GM12864 (cell line): ENCODE results near the gene FOS.
"Not testable (repeated sequence)": the region's sequence is repeated elsewhere in the genome, so short reads cannot be mapped to it uniquely, and the experiment has no call there.

Source experiments
- DNase-seq: peaks from one replicate; pipeline ENCODE4 v3.0.0-alpha.2; 2011; ENCODE audit warnings: low read depth
- H3K4me3 ChIP-seq: 2 replicates; pipeline ENCODE4 v1.5.1; 2011; ENCODE audit warnings: mild to moderate bottlenecking, low read depth, low read length, control low read depth
- CTCF ChIP-seq: IDR thresholded peaks from 2 replicates; pipeline ENCODE4 v1.5.1; 2011; ENCODE audit warnings: low read depth, mild to moderate bottlenecking, moderate library complexity, low read length, control low read depth, inconsistent platforms; ENCODE audit errors: missing control alignments

The FOS gene

GRCh38 chr14:75301666-75302325 lies 23.2 kb downstream of the FOS start:
- DNase-seq, result no peak
- no peak overlapping the region for H3K4me3 ChIP-seq
- no peak for TF ChIP-seq CTCF

- H3K4me3 ChIP-seq, result no peak overlapping the region
- peak; percentile 33 for DNase-seq
- TF ChIP-seq CTCF, result peak; percentile 77
These were observed 24.8 kb downstream of the FOS start for GRCh38 chr14:75303381-75303789.

- H3K4me3 ChIP-seq, DNase-seq: not testable (repeated sequence)
These were observed 27.8 kb downstream of the FOS start for GRCh38 chr14:75306410-75306809.

GRCh38 chr14:75306927-75307699 lies 28.5 kb downstream of the FOS start:
- TF ChIP-seq CTCF, result peak; percentile 64
- H3K4me3 ChIP-seq, result no peak overlapping the region
- DNase-seq, result peak; percentile 43

- H3K4me3 ChIP-seq, result no peak overlapping the region
- DNase-seq, result peak; percentile 42
- TF ChIP-seq CTCF, result peak; percentile 91
These were observed 29.2 kb downstream of the FOS start for GRCh38 chr14:75307700-75308379.

GRCh38 chr14:75308991-75309390 lies 30.4 kb downstream of the FOS start:
- H3K4me3 ChIP-seq, DNase-seq: not testable (repeated sequence)

- not testable (repeated sequence) for H3K4me3 ChIP-seq, DNase-seq
These were observed 30.9 kb downstream of the FOS start for GRCh38 chr14:75309561-75309960.

- no peak for DNase-seq
- no peak for TF ChIP-seq CTCF
- H3K4me3 ChIP-seq, result no peak overlapping the region
These were observed 31.9 kb downstream of the FOS start for GRCh38 chr14:75310295-75311111.
